Measurements from ENCODE around the gene C1orf167.

Gene C1orf167

DNA sequence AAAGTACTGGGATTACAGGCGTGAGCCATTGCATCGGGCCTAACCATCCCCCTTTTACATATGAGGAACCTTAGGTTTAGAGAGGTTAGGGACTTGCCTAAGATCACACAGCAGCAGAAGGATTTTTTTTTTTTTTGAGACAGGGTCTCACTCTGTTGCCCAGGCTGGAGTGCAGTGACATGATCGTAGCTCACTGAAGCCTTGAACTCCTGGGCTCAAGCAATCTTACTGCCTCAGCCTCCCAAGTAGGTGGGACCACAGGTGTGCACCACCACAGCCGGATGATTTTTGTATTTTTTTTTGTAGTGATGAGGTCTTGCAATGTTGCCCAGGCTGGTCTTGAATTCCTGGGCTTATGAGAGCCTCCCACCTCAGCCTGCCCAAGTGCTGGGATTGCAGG lies 2.2 kb upstream of the C1orf167 start:
- Histone ChIP-seq H3K27ac (ENCODE audit: low read length) (no peak overlapping the region), H3K9ac (ENCODE audit: low read length) (no peak overlapping the region), H4K20me1 (ENCODE audit: insufficient read depth, low read length) (no peaks in the 10 kb centered on the region), H3K4me2 (ENCODE audit: low read length) (no peak overlapping the region), H3K4me1 (ENCODE audit: low read length) (no peaks in the 10 kb centered on the region), H3K79me2 (ENCODE audit: low read length) (no peaks in the 10 kb centered on the region), H3K9me3 (ENCODE audit: insufficient read depth, low read length) (no peaks in the 10 kb centered on the region), H3K4me3 (ENCODE audit: low read length) (no peak overlapping the region), H3K36me3 (replicated peaks; ENCODE audit: low read depth, low read length) (no peaks in the 10 kb centered on the region), H3K27me3 (ENCODE audit: low read depth, low read length) (no peaks in the 10 kb centered on the region), H2AFZ (ENCODE audit: low read depth, low read length) (no peak overlapping the region)
- TF ChIP-seq EZH2phosphoT487 (IDR thresholded peaks at IDR 0.05; ENCODE audit: low read depth) (no peak), CTCF (IDR thresholded peaks at IDR 0.05; ENCODE audit: low read depth, low read length) (no peak)

GRCh38 chr1:11761285-11761684 lies 708 bp upstream of the C1orf167 start:
- Histone ChIP-seq H3K4me3 (ENCODE audit: low read length) (no peak overlapping the region), H3K36me3 (replicated peaks; ENCODE audit: low read depth, low read length) (no peaks in the 10 kb centered on the region), H3K4me2 (ENCODE audit: low read length) (no peak overlapping the region), H4K20me1 (ENCODE audit: insufficient read depth, low read length) (no peaks in the 10 kb centered on the region), H3K9me3 (ENCODE audit: insufficient read depth, low read length) (no peaks in the 10 kb centered on the region), H3K27me3 (ENCODE audit: low read depth, low read length) (no peaks in the 10 kb centered on the region), H3K4me1 (ENCODE audit: low read length) (no peaks in the 10 kb centered on the region), H3K27ac (ENCODE audit: low read length) (no peak overlapping the region), H3K79me2 (ENCODE audit: low read length) (no peaks in the 10 kb centered on the region), H2AFZ (ENCODE audit: low read depth, low read length) (no peak overlapping the region), H3K9ac (ENCODE audit: low read length) (no peak overlapping the region)
- no peak for TF ChIP-seq EZH2phosphoT487 (IDR thresholded peaks at IDR 0.05; ENCODE audit: low read depth)
- no peak for TF ChIP-seq CTCF (IDR thresholded peaks at IDR 0.05; ENCODE audit: low read depth, low read length)

DNA sequence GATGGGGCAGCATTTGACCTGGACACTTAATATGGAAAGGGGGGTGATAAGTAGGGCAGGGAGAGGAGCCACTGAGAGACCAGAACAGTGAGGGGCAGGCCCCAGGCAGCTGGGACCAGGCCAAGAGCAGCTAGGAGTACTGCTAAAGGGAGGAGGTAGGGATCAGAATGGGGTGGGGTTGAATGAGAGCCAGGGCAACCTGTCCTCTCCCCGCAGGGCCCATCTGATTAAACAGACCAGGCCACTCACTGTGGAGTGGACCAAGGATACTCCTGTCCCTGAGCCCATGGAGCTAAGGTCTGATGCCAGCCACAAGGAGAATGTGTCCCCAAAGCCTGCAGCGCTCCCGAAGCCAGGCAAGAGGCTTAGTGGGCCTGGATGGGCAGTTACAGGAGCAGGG lies 2.1 kb downstream of the C1orf167 start:
- H4K20me1 ChIP-seq (ENCODE audit: insufficient read depth, low read length) = no peaks in the 10 kb centered on the region
- H2AFZ ChIP-seq (ENCODE audit: low read depth, low read length) = no peak overlapping the region
- no peaks in the 10 kb centered on the region for H3K9me3 ChIP-seq (ENCODE audit: insufficient read depth, low read length)
- H3K4me1 ChIP-seq (ENCODE audit: low read length) = no peaks in the 10 kb centered on the region
- no peaks in the 10 kb centered on the region for H3K27me3 ChIP-seq (ENCODE audit: low read depth, low read length)
- no peak for TF ChIP-seq EZH2phosphoT487 (IDR thresholded peaks at IDR 0.05; ENCODE audit: low read depth)
- no peak for TF ChIP-seq CTCF (IDR thresholded peaks at IDR 0.05; ENCODE audit: low read depth, low read length)
- no peak overlapping the region for H3K4me3 ChIP-seq (ENCODE audit: low read length)
- H3K27ac ChIP-seq (ENCODE audit: low read length) = no peak overlapping the region
- no peaks in the 10 kb centered on the region for H3K79me2 ChIP-seq (ENCODE audit: low read length)
- no peak overlapping the region for H3K9ac ChIP-seq (ENCODE audit: low read length)
- no peaks in the 10 kb centered on the region for H3K36me3 ChIP-seq (replicated peaks; ENCODE audit: low read depth, low read length)
- H3K4me2 ChIP-seq (ENCODE audit: low read length) = no peak overlapping the region

GRCh38 chr1:11764519-11764918 lies 2.5 kb downstream of the C1orf167 start:
- Histone ChIP-seq H4K20me1 (ENCODE audit: insufficient read depth, low read length) (no peaks in the 10 kb centered on the region), H3K4me3 (ENCODE audit: low read length) (no peak overlapping the region), H3K27ac (ENCODE audit: low read length) (no peak overlapping the region), H3K79me2 (ENCODE audit: low read length) (no peaks in the 10 kb centered on the region), H3K36me3 (replicated peaks; ENCODE audit: low read depth, low read length) (no peaks in the 10 kb centered on the region), H3K4me2 (ENCODE audit: low read length) (no peak overlapping the region), H3K9ac (ENCODE audit: low read length) (no peak overlapping the region), H3K27me3 (ENCODE audit: low read depth, low read length) (no peaks in the 10 kb centered on the region), H3K4me1 (ENCODE audit: low read length) (no peaks in the 10 kb centered on the region), H2AFZ (ENCODE audit: low read depth, low read length) (no peak overlapping the region), H3K9me3 (ENCODE audit: insufficient read depth, low read length) (no peaks in the 10 kb centered on the region)
- TF ChIP-seq CTCF (IDR thresholded peaks at IDR 0.05; ENCODE audit: low read depth, low read length) (no peak), EZH2phosphoT487 (IDR thresholded peaks at IDR 0.05; ENCODE audit: low read depth) (no peak)

All from OCI-LY3 (cell line).